Upper lobe of left lung (tissue), 4 donors: ENCODE measurements around the gene ZNF483.

Experiments used
- CTCF ChIP-seq, 6 experiments: fragments of 450-650 bp in 4 of 6; fragments of 200-600 bp in 2 of 6; sonication (generic) in 2 of 6; IDR thresholded peaks; one replicate each; pipeline ENCODE4 v1.5.1; 2016 to 2019; ENCODE audit warnings: antibody characterized with exemption in 6 of 6
- EP300 ChIP-seq, 4 donors: sonication (generic); formaldehyde crosslinking; IDR thresholded peaks; one replicate each; pipeline ENCODE4 v1.5.1; 2017; ENCODE audit warnings: antibody characterized with exemption in 4 of 4, control low read depth in 2 of 4
- POLR2A ChIP-seq, 4 donors: fragments of 450-650 bp; IDR thresholded peaks; one replicate each; pipeline ENCODE4 v1.5.1; 2016 to 2017; ENCODE audit warnings: antibody characterized with exemption in 4 of 4, mild to moderate bottlenecking in 2 of 4
- POLR2AphosphoS5 ChIP-seq, 2 donors: sonication (generic); formaldehyde crosslinking; IDR thresholded peaks; one replicate each; pipeline ENCODE4 v1.5.1; 2017; ENCODE audit warnings: antibody characterized with exemption in 2 of 2

GRCh38 chr9:111599955-111600343 is 75.0 kb downstream of the ZNF483 start:
- TF ChIP-seq CTCF (IDR thresholded peaks at IDR 0.05), result no peak
- TF ChIP-seq POLR2A (IDR thresholded peaks at IDR 0.05), result no peak
- TF ChIP-seq POLR2AphosphoS5 (IDR thresholded peaks at IDR 0.05), result no peak
- no peak for TF ChIP-seq EP300 (IDR thresholded peaks at IDR 0.05)
